Hematopoietic multipotent progenitor cell treated with erythropoietin and hydrocortisone succinate and interleukin-3 and kit ligand, for 17 days (in vitro differentiated cells): ENCODE measurements around the gene KCNE5.
"Not testable (repeated sequence)": the region's sequence is repeated elsewhere in the genome, so short reads cannot be mapped to it uniquely, and the experiment has no call there.

Source experiments
- DNase-seq: peaks from one replicate; pipeline ENCODE4 v3.0.0-alpha.2; 2015; ENCODE audit warnings: low spot score

Gene KCNE5

DNA sequence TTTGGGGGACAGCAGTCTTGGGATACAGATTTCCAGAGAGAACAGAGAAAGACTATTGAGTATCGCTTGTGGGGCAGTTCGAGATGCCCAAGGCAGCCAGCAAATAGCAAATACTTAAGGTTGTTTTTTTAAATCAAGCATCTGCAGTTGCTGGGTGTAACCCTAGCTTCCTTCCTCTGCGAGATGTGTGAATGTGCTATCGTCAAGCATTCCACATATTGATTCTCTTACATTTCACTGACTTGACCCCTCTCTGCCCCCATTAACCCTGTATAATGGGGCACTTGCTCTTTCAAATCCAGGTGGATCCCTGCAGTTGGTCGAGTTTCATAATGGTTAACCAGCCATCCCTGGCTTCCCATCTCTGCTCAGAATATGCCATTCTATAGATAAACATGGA is 23.5 kb downstream of the KCNE5 start:
- no peak for DNase-seq

DNA sequence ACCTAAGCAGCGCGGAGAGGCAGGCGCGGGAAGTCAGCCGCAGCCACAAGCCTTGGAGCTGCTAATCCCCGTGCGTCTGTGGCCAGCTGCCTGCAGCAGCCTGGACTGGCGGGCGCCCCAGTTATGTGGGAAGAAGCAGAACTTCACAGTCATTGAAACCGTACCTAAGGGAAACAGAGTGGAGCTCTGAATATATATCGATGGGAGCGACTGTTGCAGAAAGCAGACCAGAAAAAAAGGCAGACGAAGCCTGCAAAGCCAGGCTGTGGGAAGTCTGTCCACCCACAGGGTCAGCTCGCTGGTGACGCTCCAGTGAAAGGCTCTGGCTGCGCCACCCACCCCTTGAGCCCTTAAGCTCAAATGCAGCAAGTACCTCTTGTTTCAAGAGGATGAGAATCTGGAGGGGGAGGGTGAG is 24.7 kb downstream of the KCNE5 start:
- DNase-seq: no peak

DNA sequence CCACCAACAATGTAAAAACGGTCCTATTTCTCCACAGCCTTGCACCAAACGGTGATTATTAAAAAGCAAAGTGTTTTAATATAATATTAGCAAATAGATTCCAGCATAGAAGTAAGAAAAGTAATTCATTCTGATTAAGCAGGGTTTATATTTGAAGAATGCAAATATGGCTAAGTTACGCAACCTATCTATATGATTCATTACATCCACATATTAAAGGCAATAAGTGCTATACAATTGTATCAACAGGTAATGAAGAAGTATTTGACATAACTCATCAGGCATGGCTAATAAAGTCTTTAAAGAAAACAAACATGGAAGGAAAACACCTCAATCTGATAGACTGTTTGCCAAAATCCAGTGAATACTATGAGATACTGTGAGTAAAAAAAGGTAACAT is 29.0 kb downstream of the KCNE5 start:
- no peak for DNase-seq

DNA sequence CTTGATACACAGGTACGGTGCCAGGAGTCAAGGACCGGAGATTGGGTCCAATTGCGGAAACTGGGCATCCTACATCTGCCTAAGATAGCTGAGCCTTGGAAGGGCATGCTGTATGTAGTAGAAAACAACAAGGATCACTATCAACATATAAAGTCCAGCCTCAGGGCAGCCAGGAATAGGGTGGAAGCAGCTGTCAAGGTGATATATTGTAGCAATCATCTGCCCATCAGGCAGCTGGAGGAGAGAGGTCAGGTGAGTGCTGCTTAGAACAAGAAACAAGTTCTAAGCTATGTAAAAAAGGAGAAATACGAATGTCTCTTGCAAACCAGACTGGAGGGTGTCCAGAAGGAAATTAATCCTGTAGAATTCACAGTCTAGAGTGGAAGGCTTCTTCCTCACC is 34.8 kb downstream of the KCNE5 start:
- no peak for DNase-seq

DNA sequence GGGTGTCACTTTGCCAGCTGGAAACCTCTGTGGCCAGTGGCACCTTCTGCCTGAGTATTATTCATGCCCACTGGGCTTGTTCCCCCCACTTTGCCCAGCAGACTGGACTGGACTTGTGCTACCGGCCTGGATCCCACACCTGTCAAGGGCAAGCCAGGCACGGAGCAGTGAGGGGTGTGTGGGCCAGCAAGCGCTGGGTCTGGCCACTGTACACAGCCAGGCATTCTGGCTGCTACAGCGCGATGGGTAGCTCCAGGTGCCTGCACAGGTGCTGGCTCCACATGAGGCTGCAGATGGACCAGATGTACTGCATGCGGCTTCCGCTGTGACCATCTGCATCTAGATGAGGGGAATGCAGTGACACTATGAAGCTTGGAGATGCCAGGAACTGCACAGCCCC is 39.5 kb downstream of the KCNE5 start:
- no peak for DNase-seq

DNA sequence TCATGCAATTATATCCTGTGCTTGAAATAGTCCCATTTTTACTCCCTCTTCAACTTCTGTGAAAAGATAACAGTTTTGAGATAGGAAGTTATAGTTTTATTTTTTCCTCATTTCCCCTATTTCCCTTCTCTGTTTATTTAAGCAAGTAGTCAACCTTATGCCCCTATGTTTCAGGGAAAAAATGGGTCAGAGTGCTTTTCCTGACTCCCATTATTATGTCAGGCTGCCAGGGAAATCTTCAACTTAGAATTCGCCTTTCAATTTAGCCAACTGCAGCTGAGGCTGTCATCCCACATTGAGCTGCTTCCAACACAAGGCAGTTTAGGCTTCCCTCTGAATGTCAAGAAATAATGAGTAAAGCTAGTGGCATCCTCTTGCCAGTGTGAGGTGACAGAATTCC is 46.1 kb downstream of the KCNE5 start:
- no peak for DNase-seq

DNA sequence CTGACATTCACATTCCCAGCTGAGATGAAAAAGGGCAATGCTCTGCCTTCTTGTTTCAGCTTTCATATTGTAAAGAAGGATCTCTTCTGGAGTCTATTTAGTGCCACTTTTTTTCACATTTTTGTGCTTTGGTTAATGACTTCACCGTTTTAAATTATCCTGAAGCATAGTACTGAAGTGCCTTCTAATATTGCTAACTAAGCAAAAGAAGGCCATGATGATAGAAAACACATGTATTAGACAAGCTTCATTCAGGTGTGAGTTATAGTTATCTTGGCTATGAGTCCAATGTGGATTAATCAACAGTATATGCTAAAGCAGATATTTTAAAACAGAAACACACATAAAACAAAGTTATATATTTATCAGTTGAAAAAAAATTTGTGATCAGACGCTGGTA is 47.9 kb downstream of the KCNE5 start:
- DNase-seq: no peak

DNA sequence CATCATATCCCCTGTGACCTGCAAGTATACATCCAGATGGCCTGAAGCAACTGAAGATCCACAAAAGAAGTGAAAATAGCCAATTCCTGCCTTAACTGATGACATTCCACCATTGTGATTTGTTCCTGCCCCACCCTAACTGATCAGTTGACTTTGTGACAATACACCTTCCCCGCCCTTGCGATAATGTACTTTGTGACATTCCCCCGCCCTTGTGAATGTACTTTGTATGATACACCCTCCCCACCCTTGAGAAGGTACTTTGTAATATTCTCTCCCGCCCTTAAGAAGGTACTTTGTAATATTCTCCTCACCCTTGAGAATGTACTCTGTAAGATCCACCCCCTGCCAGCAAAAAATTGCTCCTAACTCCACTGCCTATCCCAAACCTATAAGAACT is 48.9 kb downstream of the KCNE5 start:
- not testable (repeated sequence) for DNase-seq
